ENCODE measurements around the gene CHMP1A.
"Not testable (repeated sequence)": the region's sequence is repeated elsewhere in the genome, so short reads cannot be mapped to it uniquely, and the experiment has no call there.

CHMP1A gene

GRCh38 chr16:89691231-89691985 lies 33.9 kb upstream of the CHMP1A start:
- H3K4me1 ChIP-seq (ENCODE audit: insufficient read depth, low read length) = peaks cover 7% of the 10 kb centered on the region; the same call in 1 of the 2 replicates
- no peaks in the 10 kb centered on the region for H3K27me3 ChIP-seq (ENCODE audit: insufficient read depth, low read length)
- H3K4me3 ChIP-seq (ENCODE audit: low read length) = no peak overlapping the region
- H3K27ac ChIP-seq (ENCODE audit: low read depth, low read length) = no peak overlapping the region
- 94% methylated on average over 21 of the region's 21 CpGs for WGBS
- peaks cover 62% of the 10 kb centered on the region for H3K36me3 ChIP-seq (ENCODE audit: insufficient read depth, low read length)
- H3K9me3 ChIP-seq (ENCODE audit: insufficient read depth, low read depth, low read length) = no peaks in the 10 kb centered on the region
- no peak overlapping the region for H3K9ac ChIP-seq (ENCODE audit: low read depth, low read length)

DNA sequence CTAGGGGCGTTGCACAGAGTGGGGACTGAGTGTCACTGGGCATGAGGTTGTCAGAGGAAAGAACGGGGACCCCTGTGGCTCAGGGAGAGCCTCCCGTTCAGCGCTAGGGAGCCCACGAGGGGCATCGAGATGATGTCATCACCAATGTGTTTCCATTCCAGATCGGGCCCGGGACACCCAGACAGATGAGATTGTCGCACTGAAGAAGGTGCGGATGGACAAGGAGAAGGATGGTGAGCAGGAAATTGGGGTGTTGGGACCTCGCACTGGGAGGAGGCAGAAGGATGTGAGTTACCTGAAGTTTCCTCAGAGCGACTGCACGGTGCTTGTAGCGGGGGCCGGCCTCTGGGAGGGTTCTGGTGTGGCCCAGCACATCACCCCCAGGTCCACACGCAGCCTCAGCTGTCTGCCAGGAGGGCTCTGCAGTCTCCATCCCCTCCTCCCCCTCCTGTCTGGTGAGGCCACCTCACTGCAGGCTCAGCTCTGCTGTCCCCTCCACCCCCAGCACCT lies 32.9 kb upstream of the CHMP1A start:
- peaks cover 6% of the 10 kb centered on the region; the same call in 1 of the 2 replicates for H3K9me3 ChIP-seq (ENCODE audit: insufficient read depth, low read depth, low read length)
- H3K4me1 ChIP-seq (ENCODE audit: insufficient read depth, low read length) = peaks cover 7% of the 10 kb centered on the region; the same call in 1 of the 2 replicates
- no peak overlapping the region for H3K9ac ChIP-seq (ENCODE audit: low read depth, low read length)
- H3K4me3 ChIP-seq (ENCODE audit: low read length) = no peak overlapping the region
- H3K27me3 ChIP-seq (ENCODE audit: insufficient read depth, low read length) = no peaks in the 10 kb centered on the region
- peaks cover 63% of the 10 kb centered on the region for H3K36me3 ChIP-seq (ENCODE audit: insufficient read depth, low read length)
- 97% methylated on average over 16 of the region's 16 CpGs for WGBS
- no peak overlapping the region for H3K27ac ChIP-seq (ENCODE audit: low read depth, low read length)

DNA sequence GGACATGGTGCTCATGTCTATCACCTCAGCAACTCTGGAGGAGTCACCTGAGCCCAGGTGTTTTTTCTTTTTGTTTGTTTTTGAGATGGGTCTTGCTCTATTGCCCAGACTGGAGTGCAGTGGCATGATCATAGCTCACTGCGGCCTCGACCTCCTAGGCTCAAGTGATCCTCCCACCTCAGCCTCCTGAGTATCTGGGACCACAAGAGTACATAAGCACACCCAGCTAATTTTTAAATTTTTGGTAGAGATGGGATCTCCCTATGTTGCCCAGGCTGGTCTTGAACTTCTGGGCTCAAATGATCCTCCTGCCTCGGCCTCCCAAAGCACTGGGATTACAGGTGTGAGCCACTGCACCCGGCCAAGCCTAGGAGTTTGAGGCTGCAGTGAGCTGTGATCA lies 32.1 kb upstream of the CHMP1A start:
- H3K27ac ChIP-seq (ENCODE audit: low read depth, low read length); H3K4me1 ChIP-seq (ENCODE audit: insufficient read depth, low read length); H3K27me3 ChIP-seq (ENCODE audit: insufficient read depth, low read length); H3K4me3 ChIP-seq (ENCODE audit: low read length); H3K9ac ChIP-seq (ENCODE audit: low read depth, low read length): not testable (repeated sequence)
- WGBS = 97% methylated on average over 4 of the region's 4 CpGs
- peaks cover 61% of the 10 kb centered on the region for H3K36me3 ChIP-seq (ENCODE audit: insufficient read depth, low read length)
- H3K9me3 ChIP-seq (ENCODE audit: insufficient read depth, low read depth, low read length) = peaks cover 10% of the 10 kb centered on the region

GRCh38 chr16:89689142-89689541 lies 31.6 kb upstream of the CHMP1A start:
- Histone ChIP-seq H3K4me1 (ENCODE audit: insufficient read depth, low read length) (peaks cover 7% of the 10 kb centered on the region; the same call in 1 of the 2 replicates), H3K9ac (ENCODE audit: low read depth, low read length) (no peak overlapping the region), H3K27ac (ENCODE audit: low read depth, low read length) (no peak overlapping the region), H3K4me3 (ENCODE audit: low read length) (no peak overlapping the region), H3K9me3 (ENCODE audit: insufficient read depth, low read depth, low read length) (peaks cover 13% of the 10 kb centered on the region), H3K36me3 (ENCODE audit: insufficient read depth, low read length) (peaks cover 59% of the 10 kb centered on the region), H3K27me3 (ENCODE audit: insufficient read depth, low read length) (no peaks in the 10 kb centered on the region)
- 97% methylated on average over 13 of the region's 13 CpGs for WGBS

GRCh38 chr16:89688395-89688794 lies 30.9 kb upstream of the CHMP1A start:
- WGBS = 94% methylated on average over 5 of the region's 5 CpGs
- peaks cover 20% of the 10 kb centered on the region for H3K9me3 ChIP-seq (ENCODE audit: insufficient read depth, low read depth, low read length)
- H3K27me3 ChIP-seq (ENCODE audit: insufficient read depth, low read length) = no peaks in the 10 kb centered on the region
- H3K36me3 ChIP-seq (ENCODE audit: insufficient read depth, low read length) = peaks cover 55% of the 10 kb centered on the region
- H3K27ac ChIP-seq (ENCODE audit: low read depth, low read length) = no peak overlapping the region
- H3K4me3 ChIP-seq (ENCODE audit: low read length) = no peak overlapping the region
- H3K9ac ChIP-seq (ENCODE audit: low read depth, low read length) = no peak overlapping the region
- H3K4me1 ChIP-seq (ENCODE audit: insufficient read depth, low read length) = peaks cover 7% of the 10 kb centered on the region; the same call in 1 of the 2 replicates

DNA sequence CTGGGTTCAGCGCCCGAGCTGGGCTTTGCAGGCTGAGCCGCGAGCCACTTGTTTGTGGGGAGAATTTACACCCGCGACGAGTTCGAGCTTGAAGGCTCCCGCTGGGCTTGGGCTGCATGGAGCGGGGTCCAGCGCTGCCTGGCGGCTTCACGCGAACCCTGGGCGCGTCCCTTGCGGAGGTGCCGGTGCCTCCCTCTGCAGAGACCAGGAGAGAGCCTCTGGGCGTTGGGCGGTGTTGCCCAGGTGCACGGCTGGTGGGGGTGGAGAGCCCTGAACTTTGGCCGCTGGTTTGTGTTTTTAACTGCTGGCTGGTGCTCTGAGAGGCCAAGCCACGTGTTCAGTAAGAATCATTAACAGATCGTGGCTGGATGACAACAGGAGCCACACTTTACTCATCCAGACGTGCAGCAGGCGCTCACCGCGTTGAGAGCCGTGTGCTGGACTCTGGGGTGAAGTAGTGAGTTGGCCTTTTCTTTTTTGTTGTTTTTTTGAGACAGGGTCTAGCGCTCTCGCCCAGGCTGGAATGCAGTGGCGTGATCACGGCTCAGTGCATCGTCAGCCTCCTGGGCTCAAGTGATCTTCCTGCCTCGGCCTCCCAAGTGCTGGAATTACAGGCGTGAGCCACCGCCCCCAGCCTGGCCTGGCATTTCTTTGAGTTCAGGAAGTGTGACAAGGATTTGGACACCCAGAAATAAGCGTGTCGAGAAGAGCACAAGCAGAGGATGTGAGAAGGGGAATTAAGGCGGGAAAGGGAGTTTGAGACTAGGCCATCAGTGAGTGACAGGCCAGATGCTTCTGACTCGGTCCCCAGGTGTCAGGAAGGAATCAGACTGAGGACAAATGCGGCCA lies 29.8 kb upstream of the CHMP1A start:
- Histone ChIP-seq H3K9ac (ENCODE audit: low read depth, low read length) (peak overlapping the region; percentile 95), H3K36me3 (ENCODE audit: insufficient read depth, low read length) (peaks cover 55% of the 10 kb centered on the region), H3K4me1 (ENCODE audit: insufficient read depth, low read length) (peaks cover 7% of the 10 kb centered on the region; the same call in 1 of the 2 replicates), H3K9me3 (ENCODE audit: insufficient read depth, low read depth, low read length) (peaks cover 26% of the 10 kb centered on the region), H3K4me3 (ENCODE audit: low read length) (peak overlapping the region; percentile 87), H3K27ac (ENCODE audit: low read depth, low read length) (peak overlapping the region; percentile 99), H3K27me3 (ENCODE audit: insufficient read depth, low read length) (no peaks in the 10 kb centered on the region)
- WGBS = 25% methylated on average over 42 of the region's 42 CpGs

GRCh38 chr16:89686520-89687091 lies 29.1 kb upstream of the CHMP1A start, which contains the start of gene CDK10:
Gene CDK10, plus strand, starts transcription at chr16:89686689. Its CDS starts 22 bp downstream, at chr16:89686711.
- H3K27me3 ChIP-seq (ENCODE audit: insufficient read depth, low read length) = no peaks in the 10 kb centered on the region
- peak within 1 kb of the TSS; percentile 95 for H3K9ac ChIP-seq (ENCODE audit: low read depth, low read length)
- H3K36me3 ChIP-seq (ENCODE audit: insufficient read depth, low read length) = peaks cover 51% of the 10 kb centered on the region
- WGBS = 1% methylated on average over 67 of the region's 67 CpGs
- H3K9me3 ChIP-seq (ENCODE audit: insufficient read depth, low read depth, low read length) = peaks cover 28% of the 10 kb centered on the region
- H3K4me3 ChIP-seq (ENCODE audit: low read length) = peak within 1 kb of the TSS; percentile 87
- H3K27ac ChIP-seq (ENCODE audit: low read depth, low read length) = peak within 1 kb of the TSS; percentile 99
- H3K4me1 ChIP-seq (ENCODE audit: insufficient read depth, low read length) = peaks cover 7% of the 10 kb centered on the region; the same call in 1 of the 2 replicates

- Histone ChIP-seq H3K36me3 (ENCODE audit: insufficient read depth, low read length) (peaks cover 46% of the 10 kb centered on the region), H3K4me3 (ENCODE audit: low read length) (no peak overlapping the region), H3K9ac (ENCODE audit: low read depth, low read length) (no peak overlapping the region), H3K27me3 (ENCODE audit: insufficient read depth, low read length) (no peaks in the 10 kb centered on the region), H3K4me1 (ENCODE audit: insufficient read depth, low read length) (peaks cover 7% of the 10 kb centered on the region; the same call in 1 of the 2 replicates), H3K27ac (ENCODE audit: low read depth, low read length) (no peak overlapping the region), H3K9me3 (ENCODE audit: insufficient read depth, low read depth, low read length) (peaks cover 33% of the 10 kb centered on the region)
- WGBS = 90% methylated on average over 1 of the region's 1 CpG
These were observed 28.4 kb upstream of the CHMP1A start for GRCh38 chr16:89685916-89686315.

- H3K4me3 ChIP-seq (ENCODE audit: low read length) = no peak overlapping the region
- WGBS = 95% methylated on average over 1 of the region's 2 CpGs
- no peak overlapping the region for H3K9ac ChIP-seq (ENCODE audit: low read depth, low read length)
- H3K27ac ChIP-seq (ENCODE audit: low read depth, low read length) = no peak overlapping the region
- H3K27me3 ChIP-seq (ENCODE audit: insufficient read depth, low read length) = no peaks in the 10 kb centered on the region
- no peaks in the 10 kb centered on the region for H3K4me1 ChIP-seq (ENCODE audit: insufficient read depth, low read length)
- H3K9me3 ChIP-seq (ENCODE audit: insufficient read depth, low read depth, low read length) = peaks cover 49% of the 10 kb centered on the region
- H3K36me3 ChIP-seq (ENCODE audit: insufficient read depth, low read length) = peaks cover 21% of the 10 kb centered on the region; the same call in 1 of the 2 replicates
These were observed 20.8 kb upstream of the CHMP1A start for GRCh38 chr16:89678258-89678657.

DNA sequence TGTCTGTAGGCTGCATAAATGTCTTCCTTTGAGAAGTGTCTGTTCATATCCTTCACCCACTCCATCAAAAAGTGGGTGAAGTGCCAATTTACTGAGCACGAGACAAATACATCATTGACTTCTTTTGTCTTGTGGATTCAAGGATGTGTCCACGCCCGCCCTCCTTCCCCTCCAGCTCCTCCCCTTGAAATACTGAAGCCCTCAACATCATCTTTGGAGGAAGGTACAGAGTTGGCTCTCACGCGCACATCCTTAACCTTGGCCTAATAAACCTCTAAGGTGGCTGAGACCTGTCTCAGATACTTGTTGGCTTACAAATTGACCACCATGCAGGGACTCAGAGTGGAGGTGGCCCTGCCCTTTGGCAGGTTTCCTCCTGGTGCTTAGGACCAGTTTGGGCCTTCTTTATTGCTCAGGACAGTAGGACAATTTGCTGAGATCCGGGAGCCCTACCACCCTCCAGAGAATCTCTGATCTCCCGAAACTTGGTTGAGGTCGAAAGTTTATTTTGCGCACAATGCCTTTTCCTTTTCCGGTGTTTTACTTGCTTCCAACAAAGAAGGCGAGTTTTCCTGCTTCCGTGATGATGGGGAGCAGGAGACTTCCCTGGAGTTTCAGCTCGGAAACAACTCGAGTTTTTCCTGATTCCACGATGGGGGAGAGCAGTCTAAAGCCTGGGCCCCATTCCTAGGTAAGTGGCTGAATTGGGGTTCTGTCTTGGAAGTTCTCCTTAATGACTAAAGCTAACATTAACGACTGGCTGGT lies 14.9 kb upstream of the CHMP1A start:
- peaks cover 4% of the 10 kb centered on the region; the same call in 1 of the 2 replicates for H3K36me3 ChIP-seq (ENCODE audit: insufficient read depth, low read length)
- no peaks in the 10 kb centered on the region for H3K27me3 ChIP-seq (ENCODE audit: insufficient read depth, low read length)
- 93% methylated on average over 16 of the region's 16 CpGs for WGBS
- H3K9me3 ChIP-seq (ENCODE audit: insufficient read depth, low read depth, low read length) = peaks cover 7% of the 10 kb centered on the region; the same call in 1 of the 2 replicates
- H3K4me3 ChIP-seq (ENCODE audit: low read length) = no peak overlapping the region
- H3K9ac ChIP-seq (ENCODE audit: low read depth, low read length) = no peak overlapping the region
- H3K4me1 ChIP-seq (ENCODE audit: insufficient read depth, low read length) = no peaks in the 10 kb centered on the region
- H3K27ac ChIP-seq (ENCODE audit: low read depth, low read length) = no peak overlapping the region
